GM12864 (cell line): ENCODE measurements around the gene C11orf54.

Experiments
- DNase-seq: peaks from one replicate; pipeline ENCODE4 v3.0.0-alpha.2; 2011; ENCODE audit warnings: low read depth
- H3K4me3 ChIP-seq: 2 replicates; pipeline ENCODE4 v1.5.1; 2011; ENCODE audit warnings: mild to moderate bottlenecking, low read depth, low read length, control low read depth
- CTCF ChIP-seq: IDR thresholded peaks from 2 replicates; pipeline ENCODE4 v1.5.1; 2011; ENCODE audit warnings: low read depth, mild to moderate bottlenecking, moderate library complexity, low read length, control low read depth, inconsistent platforms; ENCODE audit errors: missing control alignments

Gene C11orf54

DNA sequence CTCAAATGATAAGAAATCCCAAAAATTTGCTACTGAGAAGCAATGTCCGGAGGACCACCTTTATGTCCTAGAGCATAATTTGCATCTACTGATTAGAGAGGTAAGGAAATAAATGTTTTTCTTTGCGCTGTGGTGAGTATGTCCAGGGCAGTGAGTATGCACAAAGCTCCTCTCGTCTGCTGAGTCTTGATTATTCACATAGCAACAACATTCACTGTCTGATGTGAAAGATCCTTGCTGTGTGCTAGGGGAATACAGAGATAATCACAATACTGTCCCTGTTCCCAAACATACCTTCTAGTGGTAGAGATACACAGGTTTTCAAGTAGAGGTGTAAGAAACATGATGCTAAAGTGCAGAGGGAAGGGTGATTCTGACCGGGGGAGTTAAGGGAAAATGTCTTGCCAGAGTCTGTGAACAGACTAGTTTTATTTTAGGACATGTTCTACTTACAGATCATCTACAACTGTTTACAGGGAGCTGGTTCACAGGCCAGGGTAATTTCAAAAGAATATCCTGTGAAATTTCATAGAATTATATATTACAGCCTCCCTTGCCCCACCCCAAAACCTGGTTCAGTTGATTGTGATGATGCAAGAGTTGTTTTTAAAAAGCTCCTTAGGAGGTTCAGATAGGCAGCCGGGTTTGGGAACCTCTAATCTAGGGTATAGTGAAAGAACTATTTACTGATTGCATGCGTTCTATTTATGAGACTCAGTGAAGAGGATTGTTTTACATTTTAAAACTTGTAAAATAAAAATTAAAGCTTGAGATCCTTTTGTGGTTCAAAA lies 55.2 kb downstream of the C11orf54 start:
- no peak for DNase-seq
- TF ChIP-seq CTCF, result no peak
- H3K4me3 ChIP-seq, result no peak overlapping the region

DNA sequence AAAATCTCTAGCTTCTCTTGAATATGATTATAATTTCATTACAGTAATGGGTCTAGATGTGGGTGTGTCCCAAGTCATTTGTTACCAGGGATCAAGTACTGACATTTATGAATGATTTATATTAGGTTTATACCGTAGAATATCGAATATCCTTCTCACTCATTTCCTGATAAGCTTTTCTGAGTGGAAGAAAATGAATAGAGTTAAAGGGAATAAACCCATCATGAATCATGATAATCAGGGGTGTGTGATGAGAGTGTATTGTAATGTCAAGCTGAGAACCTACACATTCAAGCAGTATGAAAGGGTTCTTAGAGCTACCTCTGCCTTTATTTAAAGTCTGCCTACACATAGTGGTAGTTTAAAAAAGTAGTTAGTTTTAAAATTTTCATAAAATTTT lies 59.9 kb downstream of the C11orf54 start:
- DNase-seq, result no peak
- no peak overlapping the region for H3K4me3 ChIP-seq
- TF ChIP-seq CTCF, result no peak

GRCh38 chr11:93804879-93805278 lies 63.4 kb downstream of the C11orf54 start:
- no peak for DNase-seq
- no peak for TF ChIP-seq CTCF
- no peak overlapping the region for H3K4me3 ChIP-seq

- H3K4me3 ChIP-seq, result no peak overlapping the region
- DNase-seq, result no peak
- TF ChIP-seq CTCF, result no peak
These were observed 66.5 kb downstream of the C11orf54 start for GRCh38 chr11:93807980-93808379.

GRCh38 chr11:93813974-93814373 lies 72.5 kb downstream of the C11orf54 start:
- no peak for TF ChIP-seq CTCF
- DNase-seq, result no peak
- H3K4me3 ChIP-seq, result no peak overlapping the region
